Suprapubic skin (tissue), 4 donors: Measurements from ENCODE around the gene SSTR4.

Experiments used
- EP300 ChIP-seq: sonication (generic); formaldehyde crosslinking; IDR thresholded peaks from one replicate; pipeline ENCODE4 v1.6.1; 2017; ENCODE audit warnings: antibody characterized with exemption
- POLR2A ChIP-seq, 2 donors: fragments of 450-650 bp; IDR thresholded peaks; one replicate each; pipeline ENCODE4 v1.6.1; 2017; ENCODE audit warnings: antibody characterized with exemption in 2 of 2, mild to moderate bottlenecking in 2 of 2, moderate library complexity in 2 of 2
- POLR2AphosphoS5 ChIP-seq, 3 donors: sonication (generic); formaldehyde crosslinking; IDR thresholded peaks; one replicate each; pipeline ENCODE4 v1.6.1; 2017; ENCODE audit warnings: antibody characterized with exemption in 3 of 3
- TF ChIP-seq, protein P1 (sequence below), 2 donors: fragments of 200-600 bp in 1 of 2; fragments of 450-650 bp in 1 of 2; sonication (generic) in 1 of 2; IDR thresholded peaks; one replicate each; pipeline ENCODE4 v1.5.1; 2016 to 2019; ENCODE audit warnings: antibody characterized with exemption in 2 of 2, mild to moderate bottlenecking in 1 of 2, moderate library complexity in 1 of 2

DNA sequence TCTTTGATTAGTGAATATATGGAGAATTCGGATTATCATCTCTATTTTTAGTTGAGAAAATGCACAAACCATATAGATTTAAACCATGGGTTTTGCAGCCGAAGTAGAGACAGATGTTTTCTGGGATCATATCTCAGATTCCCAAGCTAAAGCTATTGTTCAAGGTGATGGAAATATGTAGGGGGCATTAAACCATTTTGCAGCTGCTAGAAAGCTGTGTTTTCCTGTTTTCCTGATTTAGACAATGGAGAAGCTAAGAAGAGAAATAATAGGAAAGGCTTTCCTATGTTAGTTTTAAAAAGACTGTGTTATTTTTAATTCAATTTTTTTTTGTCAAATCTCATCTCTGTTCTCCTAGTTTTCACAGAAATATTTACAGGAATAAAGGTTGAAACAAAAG lies 44.8 kb downstream of the SSTR4 start:
- TF ChIP-seq, protein P1, sequence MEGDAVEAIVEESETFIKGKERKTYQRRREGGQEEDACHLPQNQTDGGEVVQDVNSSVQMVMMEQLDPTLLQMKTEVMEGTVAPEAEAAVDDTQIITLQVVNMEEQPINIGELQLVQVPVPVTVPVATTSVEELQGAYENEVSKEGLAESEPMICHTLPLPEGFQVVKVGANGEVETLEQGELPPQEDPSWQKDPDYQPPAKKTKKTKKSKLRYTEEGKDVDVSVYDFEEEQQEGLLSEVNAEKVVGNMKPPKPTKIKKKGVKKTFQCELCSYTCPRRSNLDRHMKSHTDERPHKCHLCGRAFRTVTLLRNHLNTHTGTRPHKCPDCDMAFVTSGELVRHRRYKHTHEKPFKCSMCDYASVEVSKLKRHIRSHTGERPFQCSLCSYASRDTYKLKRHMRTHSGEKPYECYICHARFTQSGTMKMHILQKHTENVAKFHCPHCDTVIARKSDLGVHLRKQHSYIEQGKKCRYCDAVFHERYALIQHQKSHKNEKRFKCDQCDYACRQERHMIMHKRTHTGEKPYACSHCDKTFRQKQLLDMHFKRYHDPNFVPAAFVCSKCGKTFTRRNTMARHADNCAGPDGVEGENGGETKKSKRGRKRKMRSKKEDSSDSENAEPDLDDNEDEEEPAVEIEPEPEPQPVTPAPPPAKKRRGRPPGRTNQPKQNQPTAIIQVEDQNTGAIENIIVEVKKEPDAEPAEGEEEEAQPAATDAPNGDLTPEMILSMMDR (IDR thresholded peaks at IDR 0.05), result no peak
- TF ChIP-seq POLR2AphosphoS5 (IDR thresholded peaks at IDR 0.05) (no peak), POLR2A (IDR thresholded peaks at IDR 0.05) (no peak), EP300 (no peak)
